Epidermal melanocyte (primary cell): ENCODE data around the gene GRK5.
"Not testable (repeated sequence)": the region's sequence is repeated elsewhere in the genome, so short reads cannot be mapped to it uniquely, and the experiment has no call there.

Experiments
- DNase-seq: peaks from one replicate; pipeline ENCODE4 v3.0.0; 2011; ENCODE audit warnings: low spot score; ENCODE audit not compliant: insufficient read length

GRK5 gene

GRCh38 chr10:119207366-119207666 is at the start of gene GRK5:
Gene GRK5 (plus strand): TSS chr10:119207571. CDS start chr10:119207918, 347 bp downstream.
- peak; percentile 96 for DNase-seq

GRCh38 chr10:119159332-119159731 is 48.0 kb upstream of the GRK5 start:
- DNase-seq, result no peak

- DNase-seq, result no peak
These were observed 45.5 kb upstream of the GRK5 start for GRCh38 chr10:119161680-119162451.

- DNase-seq, result no peak
These were observed 44.8 kb upstream of the GRK5 start for GRCh38 chr10:119162452-119163092.

- no peak for DNase-seq
These were observed 41.9 kb upstream of the GRK5 start, which contains the start of gene SFXN4 for GRCh38 chr10:119165171-119166117. Gene SFXN4 (minus strand): TSS chr10:119165714. CDS start chr10:119165647, 67 bp downstream.

- no peak for DNase-seq
These were observed 41.3 kb upstream of the GRK5 start for GRCh38 chr10:119166118-119166500.

GRCh38 chr10:119166564-119166963 is 40.8 kb upstream of the GRK5 start:
- no peak for DNase-seq

GRCh38 chr10:119167041-119167440 is 40.3 kb upstream of the GRK5 start:
- no peak for DNase-seq

GRCh38 chr10:119174109-119174508 is 33.3 kb upstream of the GRK5 start:
- DNase-seq, result no peak

- DNase-seq, result no peak
These were observed 31.2 kb upstream of the GRK5 start for GRCh38 chr10:119176166-119176565.

GRCh38 chr10:119177708-119178371 is 29.5 kb upstream of the GRK5 start:
- DNase-seq, result no peak

GRCh38 chr10:119178372-119179119 is 28.8 kb upstream of the GRK5 start, which contains the start of gene PRDX3:
Gene PRDX3 (minus strand): TSS chr10:119178812. CDS start chr10:119178790, 22 bp downstream.
- DNase-seq, result peak; percentile 67

GRCh38 chr10:119180850-119181400 is 26.4 kb upstream of the GRK5 start:
- DNase-seq, result not testable (repeated sequence)

- DNase-seq, result no peak
These were observed 23.5 kb upstream of the GRK5 start for GRCh38 chr10:119183664-119184412.

GRCh38 chr10:119189811-119190282 is 17.5 kb upstream of the GRK5 start:
- peak; percentile 69 for DNase-seq

- peak; percentile 54 for DNase-seq
These were observed 17.0 kb upstream of the GRK5 start for GRCh38 chr10:119190353-119190752.

- no peak for DNase-seq
These were observed 16.2 kb upstream of the GRK5 start for GRCh38 chr10:119190954-119191785.

GRCh38 chr10:119191881-119192280 is 15.5 kb upstream of the GRK5 start:
- no peak for DNase-seq
